RWPE2 (cell line): ENCODE results near the gene PLCB4.

ENCODE experiments used
- ATAC-seq: fragments of 200-7000 bp; cut with Tn5 transposase; 3 replicates; pipeline ENCODE4 v1.9.1; 2021; ENCODE audit warnings: low read depth
- DNase-seq: peaks from one replicate; pipeline ENCODE4 v3.0.0-alpha.2; 2020; ENCODE audit warnings: low spot score
- H3K27ac ChIP-seq: fragments of 450-650 bp; 2 replicates; pipeline ENCODE4 v1.5.1; 2017; ENCODE audit warnings: mild to moderate bottlenecking; ENCODE audit not compliant: poor library complexity, severe bottlenecking
- H3K27me3 ChIP-seq: fragments of 250-450 bp; sonication (Bioruptor Pico); 2 replicates; pipeline ENCODE4 v1.5.1; 2021; ENCODE audit warnings: mild to moderate bottlenecking, moderate library complexity; ENCODE audit not compliant: insufficient read depth, poor library complexity, severe bottlenecking
- H3K36me3 ChIP-seq: fragments of 250-450 bp; sonication (Bioruptor Pico); 2 replicates; pipeline ENCODE4 v1.5.1; 2020; ENCODE audit warnings: low read depth, mild to moderate bottlenecking, moderate library complexity
- H3K4me1 ChIP-seq: fragments of 250-450 bp; sonication (Bioruptor Pico); 2 replicates; pipeline ENCODE4 v1.5.1; 2021; ENCODE audit warnings: mild to moderate bottlenecking, moderate library complexity; ENCODE audit not compliant: insufficient read depth, poor library complexity, severe bottlenecking
- H3K4me3 ChIP-seq: fragments of 250-450 bp; sonication (Bioruptor Pico); 2 replicates; pipeline ENCODE4 v1.5.1; 2021; ENCODE audit warnings: mild to moderate bottlenecking, moderate library complexity; ENCODE audit not compliant: severe bottlenecking
- H3K9me3 ChIP-seq: fragments of 250-450 bp; sonication (Bioruptor Pico); 2 replicates; pipeline ENCODE4 v1.5.1; 2021; ENCODE audit warnings: mild to moderate bottlenecking, moderate library complexity; ENCODE audit not compliant: severe bottlenecking
- TF ChIP-seq, protein P1 (sequence below): fragments of 450-650 bp; IDR thresholded peaks from one replicate; pipeline ENCODE4 v1.5.1; 2017; ENCODE audit warnings: mild to moderate bottlenecking, moderate library complexity; ENCODE audit not compliant: poor library complexity, severe bottlenecking

Gene PLCB4

DNA sequence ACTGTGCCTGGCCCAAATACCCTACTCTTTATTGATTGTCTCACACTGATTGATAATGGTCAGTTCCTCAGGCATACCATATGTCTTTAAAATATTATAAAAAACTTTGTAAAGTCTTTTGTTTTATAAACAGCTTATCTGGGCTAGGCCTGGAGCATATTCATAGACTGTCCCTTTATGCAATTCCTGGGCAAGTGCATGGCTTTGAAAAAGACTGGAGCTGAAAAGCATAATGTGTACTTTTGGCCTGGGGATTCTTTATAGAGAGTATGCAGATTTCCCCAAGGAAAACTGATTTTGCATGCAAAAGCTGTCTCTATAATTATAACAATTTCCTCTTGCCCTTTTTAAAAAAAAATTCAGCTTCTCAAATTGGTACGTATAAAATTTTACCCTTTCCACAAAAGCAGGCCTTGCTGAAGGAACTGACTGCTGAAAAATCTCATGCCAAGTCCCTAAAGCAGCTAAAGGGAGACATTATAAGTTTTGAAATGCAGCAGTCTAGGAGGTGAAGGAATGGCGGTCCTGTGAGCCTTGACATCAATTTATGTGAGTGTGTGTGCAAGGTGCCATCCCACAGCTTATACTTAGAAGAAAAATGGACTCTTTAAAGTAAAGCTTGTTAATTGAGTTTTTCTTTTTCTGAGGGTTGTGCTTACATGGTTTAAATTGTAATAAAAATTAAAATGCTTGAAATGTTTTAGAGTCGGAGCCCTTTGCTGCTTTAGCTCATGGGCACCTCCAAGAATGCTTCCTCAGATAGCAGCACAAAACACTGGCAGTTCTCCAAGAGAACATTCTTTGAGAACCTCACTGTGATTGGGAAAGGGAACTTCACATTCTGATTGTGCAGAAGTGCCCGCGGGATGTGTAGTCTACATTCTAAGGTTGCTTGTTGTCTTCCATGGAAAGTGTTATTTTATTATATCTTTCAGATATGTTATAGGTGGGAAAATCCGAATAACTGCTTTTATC, 43.9 kb downstream of the PLCB4 start:
- TF ChIP-seq, protein P1, sequence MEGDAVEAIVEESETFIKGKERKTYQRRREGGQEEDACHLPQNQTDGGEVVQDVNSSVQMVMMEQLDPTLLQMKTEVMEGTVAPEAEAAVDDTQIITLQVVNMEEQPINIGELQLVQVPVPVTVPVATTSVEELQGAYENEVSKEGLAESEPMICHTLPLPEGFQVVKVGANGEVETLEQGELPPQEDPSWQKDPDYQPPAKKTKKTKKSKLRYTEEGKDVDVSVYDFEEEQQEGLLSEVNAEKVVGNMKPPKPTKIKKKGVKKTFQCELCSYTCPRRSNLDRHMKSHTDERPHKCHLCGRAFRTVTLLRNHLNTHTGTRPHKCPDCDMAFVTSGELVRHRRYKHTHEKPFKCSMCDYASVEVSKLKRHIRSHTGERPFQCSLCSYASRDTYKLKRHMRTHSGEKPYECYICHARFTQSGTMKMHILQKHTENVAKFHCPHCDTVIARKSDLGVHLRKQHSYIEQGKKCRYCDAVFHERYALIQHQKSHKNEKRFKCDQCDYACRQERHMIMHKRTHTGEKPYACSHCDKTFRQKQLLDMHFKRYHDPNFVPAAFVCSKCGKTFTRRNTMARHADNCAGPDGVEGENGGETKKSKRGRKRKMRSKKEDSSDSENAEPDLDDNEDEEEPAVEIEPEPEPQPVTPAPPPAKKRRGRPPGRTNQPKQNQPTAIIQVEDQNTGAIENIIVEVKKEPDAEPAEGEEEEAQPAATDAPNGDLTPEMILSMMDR: no peak
- peaks cover 28% of the 10 kb centered on the region for H3K4me1 ChIP-seq
- no peaks in the 10 kb centered on the region for H3K9me3 ChIP-seq
- H3K27me3 ChIP-seq: no peaks in the 10 kb centered on the region
- H3K27ac ChIP-seq: peak overlapping the region; percentile 37
- H3K36me3 ChIP-seq: no peaks in the 10 kb centered on the region
- DNase-seq (no peak), ATAC-seq (peak; percentile 71)
- H3K4me3 ChIP-seq: no peak overlapping the region

DNA sequence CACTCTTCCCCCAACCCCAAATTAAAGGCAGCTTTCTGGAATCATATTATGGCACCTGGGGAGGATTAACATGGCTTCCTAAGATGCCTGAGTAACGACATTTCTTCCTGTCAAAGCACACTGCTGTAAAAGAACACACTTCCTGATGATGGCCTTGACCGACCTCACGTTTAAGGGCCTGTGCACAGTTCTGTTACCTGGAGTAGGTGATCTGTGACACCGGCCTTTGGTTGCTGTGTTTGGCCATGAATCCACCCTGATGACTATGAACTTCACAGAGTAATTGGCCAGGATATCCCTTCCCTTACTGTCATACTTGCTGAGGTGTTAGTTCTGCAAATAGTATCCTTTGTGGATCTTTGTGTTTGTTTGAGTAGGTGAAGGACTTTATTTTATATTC, 45.8 kb downstream of the PLCB4 start:
- DNase-seq (no peak), ATAC-seq (peak; percentile 18; the same call in 1 of the 3 replicates)
- no peaks in the 10 kb centered on the region; the same call in 1 of the 2 replicates for H3K36me3 ChIP-seq
- H3K9me3 ChIP-seq: no peaks in the 10 kb centered on the region
- peak overlapping the region; percentile 37 for H3K27ac ChIP-seq
- H3K4me3 ChIP-seq: no peak overlapping the region
- no peaks in the 10 kb centered on the region for H3K27me3 ChIP-seq
- TF ChIP-seq, protein P1: no peak
- H3K4me1 ChIP-seq: peaks cover 28% of the 10 kb centered on the region

DNA sequence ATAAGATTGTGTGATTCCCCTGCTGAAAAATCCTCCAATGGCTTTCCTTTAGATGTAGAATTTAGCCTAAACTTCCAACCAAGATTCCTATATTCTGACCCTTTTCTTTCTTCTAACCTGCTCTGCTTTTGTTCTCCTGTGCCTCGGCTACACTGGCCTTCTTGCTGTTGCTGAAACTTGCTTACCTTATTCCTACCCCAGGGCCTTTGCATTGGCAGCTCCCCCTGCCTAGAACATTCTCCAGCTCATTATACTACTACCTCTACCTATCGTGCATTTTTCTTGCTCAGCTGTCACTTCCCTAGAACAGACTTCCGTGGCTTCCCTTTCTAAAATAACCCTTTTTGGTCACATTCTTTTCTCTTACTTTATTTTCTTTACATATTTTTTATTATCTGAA, 48.7 kb downstream of the PLCB4 start:
- Histone ChIP-seq H3K36me3 (no peaks in the 10 kb centered on the region; the same call in 1 of the 2 replicates), H3K4me3 (no peak overlapping the region), H3K27ac (no peak overlapping the region), H3K27me3 (no peaks in the 10 kb centered on the region), H3K4me1 (peaks cover 8% of the 10 kb centered on the region), H3K9me3 (peaks cover 2% of the 10 kb centered on the region)
- ATAC-seq (no peak), DNase-seq (no peak)
- TF ChIP-seq, protein P1: no peak

DNA sequence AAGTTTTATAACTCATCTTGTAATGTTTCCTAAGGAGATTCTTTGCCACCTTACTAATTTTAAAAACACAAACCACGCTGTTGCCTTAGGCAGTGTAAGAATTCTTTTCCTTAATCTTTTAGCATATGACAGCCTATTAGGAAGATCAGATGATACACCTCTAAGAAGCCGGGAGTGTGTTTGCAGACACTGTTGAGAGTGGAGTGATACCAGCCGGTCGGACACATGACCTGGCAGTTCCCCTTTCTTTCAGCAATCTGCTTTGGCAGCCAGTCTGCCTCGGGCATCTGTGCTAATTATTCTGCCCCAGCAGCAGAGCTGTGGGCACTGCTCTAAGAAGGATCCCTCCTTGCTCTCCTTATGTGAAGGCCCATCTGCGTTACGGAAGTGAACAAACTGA, 50.9 kb downstream of the PLCB4 start:
- DNase-seq (no peak), ATAC-seq (peak; percentile 89)
- Histone ChIP-seq H3K4me3 (no peak overlapping the region), H3K27me3 (no peaks in the 10 kb centered on the region), H3K27ac (peak overlapping the region; percentile 40), H3K36me3 (no peaks in the 10 kb centered on the region; the same call in 1 of the 2 replicates), H3K9me3 (peaks cover 2% of the 10 kb centered on the region), H3K4me1 (no peaks in the 10 kb centered on the region)
- TF ChIP-seq, protein P1: no peak

DNA sequence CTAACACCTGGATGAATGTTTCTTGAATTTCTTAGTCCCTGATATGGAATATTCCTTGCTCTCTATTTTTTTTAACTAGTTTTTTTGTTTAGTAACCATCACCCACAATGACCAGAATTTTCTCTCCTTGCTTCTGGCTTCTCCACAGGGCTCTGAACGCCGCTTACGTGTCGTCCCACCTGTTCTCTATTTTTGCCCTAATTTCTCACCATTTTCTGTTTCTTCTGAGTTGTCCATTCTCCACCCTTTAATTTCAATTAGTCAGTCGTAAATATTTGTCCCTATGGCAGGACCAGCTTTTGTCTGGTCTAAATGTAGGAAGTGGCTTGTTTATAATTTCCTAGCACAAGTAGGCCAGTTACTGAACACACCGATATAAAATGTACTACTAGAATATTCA, 52.3 kb downstream of the PLCB4 start:
- ATAC-seq (no peak), DNase-seq (no peak)
- no peak overlapping the region for H3K27ac ChIP-seq
- H3K4me1 ChIP-seq: peaks cover 7% of the 10 kb centered on the region
- TF ChIP-seq, protein P1: no peak
- no peaks in the 10 kb centered on the region for H3K27me3 ChIP-seq
- H3K36me3 ChIP-seq: no peaks in the 10 kb centered on the region; the same call in 1 of the 2 replicates
- H3K4me3 ChIP-seq: no peak overlapping the region
- H3K9me3 ChIP-seq: peaks cover 2% of the 10 kb centered on the region
